GM12878 (cell line): ENCODE data around the gene SH3BP5. TPM values are rescaled to one million over a fixed set of nuclear protein-coding genes. Genes with fewer than 3 reads are reported as not detected.

ENCODE experiments used
- GATAD2B ChIP-seq: fragments of 450-650 bp; conservative IDR thresholded peaks from 2 replicates; pipeline ENCODE4 v1.6.1; 2017; ENCODE audit warnings: low read depth, mild to moderate bottlenecking, moderate library complexity
- MTA3 ChIP-seq: IDR thresholded peaks from 2 replicates; pipeline ENCODE4 v1.6.1; 2012; ENCODE audit warnings: low read length, inconsistent platforms, borderline replicate concordance
- NFYB ChIP-seq: IDR thresholded peaks from 2 replicates; pipeline ENCODE4 v1.6.1; 2011; ENCODE audit warnings: low read depth, mild to moderate bottlenecking, low read length, improper control_type of control experiment, moderate library complexity; ENCODE audit not compliant: insufficient read depth
- PAX5 ChIP-seq: IDR thresholded peaks from 2 replicates; pipeline ENCODE4 v1.6.1; 2011; ENCODE audit warnings: low read depth, low read length, borderline replicate concordance
- TBL1XR1 ChIP-seq: IDR thresholded peaks from 2 replicates; pipeline ENCODE4 v1.6.1; 2012; ENCODE audit warnings: low read depth, low read length, improper control_type of control experiment
- polyA plus RNA-seq, 11 experiments: library from polyadenylated mRNA; depleted of rRNA in 4 of 11; unstranded in 6 of 11; stranded (reverse) in 5 of 11; fragments of >200 nt; fragmentation: Nextera tagmentation in 4 of 11; fragmentation: Illumina TruSeq in 1 of 11; extraction: Ambion mirVana in 4 of 11; extraction: Trizol in 1 of 11; gene quantifications; 1 replicate in 1 of 11; 2 replicates in 10 of 11; pipeline versions ENCODE4 v1.2.1 to v1.2.3, GENCODE V29; 2011 to 2016; ENCODE audit warnings: inconsistent platforms in 2 of 11, missing spikeins in 2 of 11, low read depth in 1 of 11
- total RNA-seq, 4 experiments: library from RNA; depleted of rRNA in 3 of 4; stranded (reverse); fragments of >200 nt in 3 of 4; fragmentation: Illumina TruSeq in 1 of 4; extraction: Trizol in 1 of 4; gene quantifications; 2 replicates each; pipeline versions ENCODE4 v1.2.1 to v1.2.3, GENCODE V29; 2013 to 2021
- TF ChIP-seq, protein P1 (sequence below): fragments of 450-650 bp; conservative IDR thresholded peaks from 2 replicates; pipeline ENCODE4 v1.6.1; 2017; ENCODE audit warnings: mild to moderate bottlenecking, moderate library complexity
- TF ChIP-seq, protein P2 (sequence below): IDR thresholded peaks from 2 replicates; pipeline ENCODE4 v1.6.1; 2012; ENCODE audit warnings: improper control_type of control experiment, low read depth, low read length; ENCODE audit not compliant: insufficient replicate concordance
- TF ChIP-seq, protein P3 (sequence below): fragments of 450-650 bp; IDR thresholded peaks from 2 replicates; pipeline ENCODE4 v1.6.1; 2017; ENCODE audit warnings: borderline replicate concordance

The SH3BP5 gene
- total and polyA plus RNA-seq, 10 of the 15 experiments (the other 5 are each of a cell fraction or from before 2014, with no cell fraction given): 14.9 to 87.5 (median 43.7) TPM

GRCh38 chr3:15292765-15293522 lies 39.4 kb downstream of the SH3BP5 start (continued):
- no peak for TF ChIP-seq GATAD2B
- TF ChIP-seq, protein P1, sequence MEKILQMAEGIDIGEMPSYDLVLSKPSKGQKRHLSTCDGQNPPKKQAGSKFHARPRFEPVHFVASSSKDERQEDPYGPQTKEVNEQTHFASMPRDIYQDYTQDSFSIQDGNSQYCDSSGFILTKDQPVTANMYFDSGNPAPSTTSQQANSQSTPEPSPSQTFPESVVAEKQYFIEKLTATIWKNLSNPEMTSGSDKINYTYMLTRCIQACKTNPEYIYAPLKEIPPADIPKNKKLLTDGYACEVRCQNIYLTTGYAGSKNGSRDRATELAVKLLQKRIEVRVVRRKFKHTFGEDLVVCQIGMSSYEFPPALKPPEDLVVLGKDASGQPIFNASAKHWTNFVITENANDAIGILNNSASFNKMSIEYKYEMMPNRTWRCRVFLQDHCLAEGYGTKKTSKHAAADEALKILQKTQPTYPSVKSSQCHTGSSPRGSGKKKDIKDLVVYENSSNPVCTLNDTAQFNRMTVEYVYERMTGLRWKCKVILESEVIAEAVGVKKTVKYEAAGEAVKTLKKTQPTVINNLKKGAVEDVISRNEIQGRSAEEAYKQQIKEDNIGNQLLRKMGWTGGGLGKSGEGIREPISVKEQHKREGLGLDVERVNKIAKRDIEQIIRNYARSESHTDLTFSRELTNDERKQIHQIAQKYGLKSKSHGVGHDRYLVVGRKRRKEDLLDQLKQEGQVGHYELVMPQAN: no peak
- TF ChIP-seq, protein P2, sequence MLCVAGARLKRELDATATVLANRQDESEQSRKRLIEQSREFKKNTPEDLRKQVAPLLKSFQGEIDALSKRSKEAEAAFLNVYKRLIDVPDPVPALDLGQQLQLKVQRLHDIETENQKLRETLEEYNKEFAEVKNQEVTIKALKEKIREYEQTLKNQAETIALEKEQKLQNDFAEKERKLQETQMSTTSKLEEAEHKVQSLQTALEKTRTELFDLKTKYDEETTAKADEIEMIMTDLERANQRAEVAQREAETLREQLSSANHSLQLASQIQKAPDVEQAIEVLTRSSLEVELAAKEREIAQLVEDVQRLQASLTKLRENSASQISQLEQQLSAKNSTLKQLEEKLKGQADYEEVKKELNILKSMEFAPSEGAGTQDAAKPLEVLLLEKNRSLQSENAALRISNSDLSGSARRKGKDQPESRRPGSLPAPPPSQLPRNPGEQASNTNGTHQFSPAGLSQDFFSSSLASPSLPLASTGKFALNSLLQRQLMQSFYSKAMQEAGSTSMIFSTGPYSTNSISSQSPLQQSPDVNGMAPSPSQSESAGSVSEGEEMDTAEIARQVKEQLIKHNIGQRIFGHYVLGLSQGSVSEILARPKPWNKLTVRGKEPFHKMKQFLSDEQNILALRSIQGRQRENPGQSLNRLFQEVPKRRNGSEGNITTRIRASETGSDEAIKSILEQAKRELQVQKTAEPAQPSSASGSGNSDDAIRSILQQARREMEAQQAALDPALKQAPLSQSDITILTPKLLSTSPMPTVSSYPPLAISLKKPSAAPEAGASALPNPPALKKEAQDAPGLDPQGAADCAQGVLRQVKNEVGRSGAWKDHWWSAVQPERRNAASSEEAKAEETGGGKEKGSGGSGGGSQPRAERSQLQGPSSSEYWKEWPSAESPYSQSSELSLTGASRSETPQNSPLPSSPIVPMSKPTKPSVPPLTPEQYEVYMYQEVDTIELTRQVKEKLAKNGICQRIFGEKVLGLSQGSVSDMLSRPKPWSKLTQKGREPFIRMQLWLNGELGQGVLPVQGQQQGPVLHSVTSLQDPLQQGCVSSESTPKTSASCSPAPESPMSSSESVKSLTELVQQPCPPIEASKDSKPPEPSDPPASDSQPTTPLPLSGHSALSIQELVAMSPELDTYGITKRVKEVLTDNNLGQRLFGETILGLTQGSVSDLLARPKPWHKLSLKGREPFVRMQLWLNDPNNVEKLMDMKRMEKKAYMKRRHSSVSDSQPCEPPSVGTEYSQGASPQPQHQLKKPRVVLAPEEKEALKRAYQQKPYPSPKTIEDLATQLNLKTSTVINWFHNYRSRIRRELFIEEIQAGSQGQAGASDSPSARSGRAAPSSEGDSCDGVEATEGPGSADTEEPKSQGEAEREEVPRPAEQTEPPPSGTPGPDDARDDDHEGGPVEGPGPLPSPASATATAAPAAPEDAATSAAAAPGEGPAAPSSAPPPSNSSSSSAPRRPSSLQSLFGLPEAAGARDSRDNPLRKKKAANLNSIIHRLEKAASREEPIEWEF: no peak
- TF ChIP-seq, protein P3, sequence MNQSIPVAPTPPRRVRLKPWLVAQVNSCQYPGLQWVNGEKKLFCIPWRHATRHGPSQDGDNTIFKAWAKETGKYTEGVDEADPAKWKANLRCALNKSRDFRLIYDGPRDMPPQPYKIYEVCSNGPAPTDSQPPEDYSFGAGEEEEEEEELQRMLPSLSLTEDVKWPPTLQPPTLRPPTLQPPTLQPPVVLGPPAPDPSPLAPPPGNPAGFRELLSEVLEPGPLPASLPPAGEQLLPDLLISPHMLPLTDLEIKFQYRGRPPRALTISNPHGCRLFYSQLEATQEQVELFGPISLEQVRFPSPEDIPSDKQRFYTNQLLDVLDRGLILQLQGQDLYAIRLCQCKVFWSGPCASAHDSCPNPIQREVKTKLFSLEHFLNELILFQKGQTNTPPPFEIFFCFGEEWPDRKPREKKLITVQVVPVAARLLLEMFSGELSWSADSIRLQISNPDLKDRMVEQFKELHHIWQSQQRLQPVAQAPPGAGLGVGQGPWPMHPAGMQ: no peak
- no peak for TF ChIP-seq NFYB
- no peak for TF ChIP-seq TBL1XR1
- no peak for TF ChIP-seq PAX5
- no peak for TF ChIP-seq MTA3
- TF ChIP-seq, all 136 proteins: peak for 0
